Fibroblast of lung (primary cell): ENCODE data around the gene ZFR.

Experiments used
- CTCF ChIP-seq, 2 donors: IDR thresholded peaks in 1 of 2; conservative IDR thresholded peaks in 1 of 2; 1 replicate in 1 of 2; 2 replicates in 1 of 2; pipeline ENCODE4 v1.5.1; 2011 to 2012; ENCODE audit warnings: low read length in 2 of 2, control low read depth in 1 of 2, inconsistent platforms in 1 of 2, low read depth in 1 of 2, mild to moderate bottlenecking in 1 of 2
- EZH2 ChIP-seq: IDR thresholded peaks from 2 replicates; pipeline ENCODE4 v1.5.1; 2012; ENCODE audit warnings: low read length, control low read depth, mild to moderate bottlenecking; ENCODE audit errors: missing control alignments

- TF ChIP-seq CTCF (conservative IDR thresholded peaks at IDR 0.05 in 1 of 2, IDR thresholded peaks at IDR 0.05 in 1 of 2; ENCODE audit: low read depth in 1 of 2, low read length in 2 of 2) (no peak), EZH2 (no peak)
Observed at GRCh38 chr5:32422697-32423096, 21.8 kb downstream of the ZFR start.
